RWPE2 (cell line): ENCODE data around the gene TOX3.

Source experiments
- ATAC-seq: fragments of 200-7000 bp; cut with Tn5 transposase; 3 replicates; pipeline ENCODE4 v1.9.1; 2021; ENCODE audit warnings: low read depth
- DNase-seq: peaks from one replicate; pipeline ENCODE4 v3.0.0-alpha.2; 2020; ENCODE audit warnings: low spot score
- H3K27ac ChIP-seq: fragments of 450-650 bp; 2 replicates; pipeline ENCODE4 v1.5.1; 2017; ENCODE audit warnings: mild to moderate bottlenecking; ENCODE audit not compliant: poor library complexity, severe bottlenecking
- H3K27me3 ChIP-seq: fragments of 250-450 bp; sonication (Bioruptor Pico); 2 replicates; pipeline ENCODE4 v1.5.1; 2021; ENCODE audit warnings: mild to moderate bottlenecking, moderate library complexity; ENCODE audit not compliant: insufficient read depth, poor library complexity, severe bottlenecking
- H3K36me3 ChIP-seq: fragments of 250-450 bp; sonication (Bioruptor Pico); 2 replicates; pipeline ENCODE4 v1.5.1; 2020; ENCODE audit warnings: low read depth, mild to moderate bottlenecking, moderate library complexity
- H3K4me1 ChIP-seq: fragments of 250-450 bp; sonication (Bioruptor Pico); 2 replicates; pipeline ENCODE4 v1.5.1; 2021; ENCODE audit warnings: mild to moderate bottlenecking, moderate library complexity; ENCODE audit not compliant: insufficient read depth, poor library complexity, severe bottlenecking
- H3K4me3 ChIP-seq: fragments of 250-450 bp; sonication (Bioruptor Pico); 2 replicates; pipeline ENCODE4 v1.5.1; 2021; ENCODE audit warnings: mild to moderate bottlenecking, moderate library complexity; ENCODE audit not compliant: severe bottlenecking
- H3K9me3 ChIP-seq: fragments of 250-450 bp; sonication (Bioruptor Pico); 2 replicates; pipeline ENCODE4 v1.5.1; 2021; ENCODE audit warnings: mild to moderate bottlenecking, moderate library complexity; ENCODE audit not compliant: severe bottlenecking
- CTCF ChIP-seq: fragments of 450-650 bp; IDR thresholded peaks from one replicate; pipeline ENCODE4 v1.5.1; 2017; ENCODE audit warnings: mild to moderate bottlenecking, moderate library complexity; ENCODE audit not compliant: poor library complexity, severe bottlenecking

The TOX3 gene

GRCh38 chr16:52465711-52466267 is 81.2 kb downstream of the TOX3 start:
- Histone ChIP-seq H3K36me3 (no peaks in the 10 kb centered on the region), H3K4me1 (no peaks in the 10 kb centered on the region), H3K9me3 (no peaks in the 10 kb centered on the region), H3K27me3 (no peaks in the 10 kb centered on the region), H3K4me3 (no peak overlapping the region), H3K27ac (no peak overlapping the region)
- DNase-seq: no peak
- no peak for ATAC-seq
- TF ChIP-seq CTCF: no peak

GRCh38 chr16:52463904-52464303 is 83.0 kb downstream of the TOX3 start:
- no peak for DNase-seq
- Histone ChIP-seq H3K27ac (no peak overlapping the region), H3K27me3 (no peaks in the 10 kb centered on the region), H3K4me3 (no peak overlapping the region), H3K36me3 (no peaks in the 10 kb centered on the region), H3K4me1 (no peaks in the 10 kb centered on the region), H3K9me3 (no peaks in the 10 kb centered on the region)
- ATAC-seq: no peak
- no peak for TF ChIP-seq CTCF

DNA sequence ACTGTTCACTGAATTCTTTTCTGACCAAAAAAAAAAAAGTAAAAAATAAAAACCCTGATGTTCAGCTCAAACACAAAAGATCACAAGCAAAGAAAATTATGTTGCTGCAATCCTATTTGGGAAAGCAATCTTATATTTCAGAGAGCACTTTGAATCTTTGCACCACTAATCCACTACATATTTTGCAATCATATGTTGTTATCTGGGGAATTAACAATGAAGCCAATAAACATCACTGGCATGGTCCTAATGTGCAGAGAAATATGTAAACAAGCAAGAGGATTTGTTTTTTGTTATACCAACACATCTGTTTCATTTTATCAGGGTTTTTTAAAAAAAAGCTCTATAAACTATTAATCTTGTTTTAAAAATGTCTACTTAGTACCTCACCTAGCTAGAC is 84.1 kb downstream of the TOX3 start:
- Histone ChIP-seq H3K4me3 (no peak overlapping the region), H3K36me3 (no peaks in the 10 kb centered on the region), H3K27ac (no peak overlapping the region), H3K9me3 (no peaks in the 10 kb centered on the region), H3K27me3 (no peaks in the 10 kb centered on the region), H3K4me1 (no peaks in the 10 kb centered on the region)
- no peak for DNase-seq
- no peak for TF ChIP-seq CTCF
- no peak for ATAC-seq

GRCh38 chr16:52460639-52461178 is 86.2 kb downstream of the TOX3 start:
- DNase-seq (no peak), ATAC-seq (no peak)
- H3K9me3 ChIP-seq: no peaks in the 10 kb centered on the region
- H3K27ac ChIP-seq: no peak overlapping the region
- no peak for TF ChIP-seq CTCF
- no peaks in the 10 kb centered on the region for H3K36me3 ChIP-seq
- H3K4me3 ChIP-seq: no peak overlapping the region
- no peaks in the 10 kb centered on the region for H3K27me3 ChIP-seq
- H3K4me1 ChIP-seq: no peaks in the 10 kb centered on the region

- Histone ChIP-seq H3K36me3 (no peaks in the 10 kb centered on the region), H3K27me3 (no peaks in the 10 kb centered on the region), H3K27ac (no peak overlapping the region), H3K9me3 (no peaks in the 10 kb centered on the region), H3K4me1 (no peaks in the 10 kb centered on the region), H3K4me3 (no peak overlapping the region)
- no peak for TF ChIP-seq CTCF
- DNase-seq (no peak), ATAC-seq (no peak)
These were observed 90.6 kb downstream of the TOX3 start for GRCh38 chr16:52456368-52456767.
